ENCODE data around the gene ARID3B. TPM values are rescaled to one million over a fixed set of nuclear protein-coding genes. Genes with fewer than 3 reads are reported as not detected.

Gene ARID3B
- total and polyA plus RNA-seq, 2 of the 13 experiments (the other 11 are each of a cell fraction or from before 2014, with no cell fraction given): 5.3 to 12.8 TPM

DNA sequence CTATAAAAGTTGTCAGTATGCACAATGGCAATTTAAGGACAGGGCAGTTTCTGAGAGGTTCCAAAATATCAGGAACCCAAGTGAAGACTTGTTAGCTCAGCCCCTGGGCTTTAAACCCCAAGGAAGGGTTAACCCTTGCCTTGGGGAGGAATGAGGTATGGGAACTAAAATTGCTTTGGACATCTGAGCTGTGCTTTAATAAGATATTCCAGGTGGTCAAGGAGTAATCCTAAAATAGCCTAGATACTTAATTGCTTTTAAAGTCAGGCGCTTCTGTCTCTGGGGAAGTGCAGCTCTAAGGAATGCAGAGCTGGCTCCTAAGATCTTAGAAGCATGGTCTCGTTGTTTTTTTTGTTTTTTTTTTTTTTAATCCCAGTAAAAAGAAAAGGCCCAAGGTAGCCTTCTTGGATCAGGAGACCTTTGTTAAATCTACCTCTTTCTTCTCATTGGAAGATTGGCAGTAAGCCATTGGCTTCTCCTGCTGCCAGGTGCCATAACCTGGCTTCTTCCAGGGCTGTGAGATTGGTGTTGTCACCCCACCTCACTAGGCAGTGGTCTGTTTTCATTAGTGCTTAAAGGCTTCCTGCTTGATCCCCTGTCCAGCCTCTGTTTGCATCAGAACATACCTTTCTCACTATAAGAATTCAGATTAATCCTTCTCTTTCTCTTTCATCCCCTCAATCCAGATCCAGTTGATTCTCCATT lies 24.5 kb downstream of the ARID3B start:
- no peak overlapping the region for H3K4me2 ChIP-seq (ENCODE audit: low read depth, low read length)
- no peak overlapping the region for H3K9ac ChIP-seq (ENCODE audit: insufficient read depth, low read depth, low read length)
- TF ChIP-seq ZNF766 (CRISPR knock-in tag; IDR thresholded peaks at IDR 0.05; ENCODE audit: borderline replicate concordance): no peak
- TF ChIP-seq JUNB (CRISPR knock-in tag; IDR thresholded peaks at IDR 0.05; ENCODE audit: borderline replicate concordance): no peak
- TF ChIP-seq, protein P1, sequence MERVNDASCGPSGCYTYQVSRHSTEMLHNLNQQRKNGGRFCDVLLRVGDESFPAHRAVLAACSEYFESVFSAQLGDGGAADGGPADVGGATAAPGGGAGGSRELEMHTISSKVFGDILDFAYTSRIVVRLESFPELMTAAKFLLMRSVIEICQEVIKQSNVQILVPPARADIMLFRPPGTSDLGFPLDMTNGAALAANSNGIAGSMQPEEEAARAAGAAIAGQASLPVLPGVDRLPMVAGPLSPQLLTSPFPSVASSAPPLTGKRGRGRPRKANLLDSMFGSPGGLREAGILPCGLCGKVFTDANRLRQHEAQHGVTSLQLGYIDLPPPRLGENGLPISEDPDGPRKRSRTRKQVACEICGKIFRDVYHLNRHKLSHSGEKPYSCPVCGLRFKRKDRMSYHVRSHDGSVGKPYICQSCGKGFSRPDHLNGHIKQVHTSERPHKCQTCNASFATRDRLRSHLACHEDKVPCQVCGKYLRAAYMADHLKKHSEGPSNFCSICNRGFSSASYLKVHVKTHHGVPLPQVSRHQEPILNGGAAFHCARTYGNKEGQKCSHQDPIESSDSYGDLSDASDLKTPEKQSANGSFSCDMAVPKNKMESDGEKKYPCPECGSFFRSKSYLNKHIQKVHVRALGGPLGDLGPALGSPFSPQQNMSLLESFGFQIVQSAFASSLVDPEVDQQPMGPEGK (CRISPR knock-in tag; IDR thresholded peaks at IDR 0.05): no peak
- no peak for TF ChIP-seq ZNF569 (CRISPR knock-in tag; IDR thresholded peaks at IDR 0.05; ENCODE audit: borderline replicate concordance)
- no peak for TF ChIP-seq POLR2A (IDR thresholded peaks at IDR 0.05; ENCODE audit: insufficient read depth in 1 of 2, low read depth in 2 of 2, low read length in 2 of 2)
- no peak for TF ChIP-seq TCF7 (IDR thresholded peaks at IDR 0.05; ENCODE audit: low read depth)
- TF ChIP-seq HNRNPLL (IDR thresholded peaks at IDR 0.05; ENCODE audit: low read depth, low read length, poor library complexity, severe bottlenecking): no peak
- no peak for TF ChIP-seq SCMH1 (CRISPR knock-in tag; IDR thresholded peaks at IDR 0.05; ENCODE audit: borderline replicate concordance)
- TF ChIP-seq TGIF2 (CRISPR knock-in tag; IDR thresholded peaks at IDR 0.05): no peak
- no peak for TF ChIP-seq ZBTB1 (CRISPR knock-in tag; IDR thresholded peaks at IDR 0.05; ENCODE audit: borderline replicate concordance)
- no peak for TF ChIP-seq ATF7-NPFF (CRISPR knock-in tag; IDR thresholded peaks at IDR 0.05; ENCODE audit: low read depth)
- TF ChIP-seq MAFK (conservative IDR thresholded peaks at IDR 0.05 in 1 of 2, IDR thresholded peaks at IDR 0.05 in 1 of 2; ENCODE audit: low read length in 2 of 2): no peak
- no peak for TF ChIP-seq SOX13 (IDR thresholded peaks at IDR 0.05)
- no peak for TF ChIP-seq SOX13 (CRISPR knock-in tag; conservative IDR thresholded peaks at IDR 0.05 in 1 of 2, IDR thresholded peaks at IDR 0.05 in 1 of 2)
- TF ChIP-seq ZBTB20 (CRISPR knock-in tag; IDR thresholded peaks at IDR 0.05; ENCODE audit: borderline replicate concordance, low read depth): no peak
- TF ChIP-seq ZFX (CRISPR knock-in tag; IDR thresholded peaks at IDR 0.05; ENCODE audit: low read depth): no peak
- TF ChIP-seq ZFY (CRISPR knock-in tag; IDR thresholded peaks at IDR 0.05): no peak
- TF ChIP-seq, protein P2, sequence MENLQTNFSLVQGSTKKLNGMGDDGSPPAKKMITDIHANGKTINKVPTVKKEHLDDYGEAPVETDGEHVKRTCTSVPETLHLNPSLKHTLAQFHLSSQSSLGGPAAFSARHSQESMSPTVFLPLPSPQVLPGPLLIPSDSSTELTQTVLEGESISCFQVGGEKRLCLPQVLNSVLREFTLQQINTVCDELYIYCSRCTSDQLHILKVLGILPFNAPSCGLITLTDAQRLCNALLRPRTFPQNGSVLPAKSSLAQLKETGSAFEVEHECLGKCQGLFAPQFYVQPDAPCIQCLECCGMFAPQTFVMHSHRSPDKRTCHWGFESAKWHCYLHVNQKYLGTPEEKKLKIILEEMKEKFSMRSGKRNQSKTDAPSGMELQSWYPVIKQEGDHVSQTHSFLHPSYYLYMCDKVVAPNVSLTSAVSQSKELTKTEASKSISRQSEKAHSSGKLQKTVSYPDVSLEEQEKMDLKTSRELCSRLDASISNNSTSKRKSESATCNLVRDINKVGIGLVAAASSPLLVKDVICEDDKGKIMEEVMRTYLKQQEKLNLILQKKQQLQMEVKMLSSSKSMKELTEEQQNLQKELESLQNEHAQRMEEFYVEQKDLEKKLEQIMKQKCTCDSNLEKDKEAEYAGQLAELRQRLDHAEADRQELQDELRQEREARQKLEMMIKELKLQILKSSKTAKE (CRISPR knock-in tag; IDR thresholded peaks at IDR 0.05; ENCODE audit: borderline replicate concordance): no peak
- no TSS peak for BruUV-seq (replicated peaks)
- H3K4me1 ChIP-seq (ENCODE audit: insufficient read depth, low read length): 0 out of 2 replicates have a peak, but pooled peaks cover 7% of the 10 kb centered on the region
- DNase-seq (ENCODE audit: low spot score) (no peak), ATAC-seq (no peak), FAIRE-seq (no peak)
- H2AFZ ChIP-seq (ENCODE audit: low read length): no peak overlapping the region
- POLR2A ChIA-PET: interaction anchor here (0.7 kb wide), 1 partner anchor 162 kb away, joined by 3 read pairs; no protein-coding TSS in a partner anchor
- no peaks in the 10 kb centered on the region for H3K9me3 ChIP-seq (ENCODE audit: low read length)
- no peaks in the 10 kb centered on the region for H3K27me3 ChIP-seq (ENCODE audit: control insufficient read depth in 1 of 2, insufficient read depth in 2 of 2, low read length in 2 of 2)
- H4K20me1 ChIP-seq (ENCODE audit: insufficient read depth, low read length): no peaks in the 10 kb centered on the region
- H3K36me3 ChIP-seq (replicated peaks in 1 of 2; ENCODE audit: control insufficient read depth in 1 of 2, insufficient read depth in 2 of 2, low read length in 2 of 2): peaks cover 4 to 14% of the 10 kb centered on the region in 2 experiments; a peak in 2 of 5 replicates
- WGBS (ENCODE audit: low lambda C conversion rate): 95% methylated on average over 2 of the region's 2 CpGs
- intact Hi-C loops (cut with micrococcal nuclease; ENCODE audit: unreplicated experiment): no loop called here
- CTCF ChIA-PET (ENCODE audit: low intra/inter-chr PET ratio, low total read pairs): no interaction called here
- no peak overlapping the region for H3K4me3 ChIP-seq (replicated peaks in 1 of 3; ENCODE audit: insufficient read depth in 1 of 3, low read depth in 2 of 3, low read length in 3 of 3)
- no peak overlapping the region for H3K27ac ChIP-seq (ENCODE audit: extremely low read length, insufficient read depth, low read length)
- in situ Hi-C loops (cut with HindIII; ENCODE audit: extremely low pct_ligation_motif_present, low pct_unique_long_range_greater_than_20kb): no loop called here
- no peaks in the 10 kb centered on the region for H3K79me2 ChIP-seq (ENCODE audit: insufficient read depth, low read length)

Data from HepG2 (cell line).